DLD1 (cell line): ENCODE results near the gene SKOR1.

Experiments used
- in situ Hi-C: cut with HindIII; loops from 2 replicates; pipeline ENCODE4 v1.10.0; 2017; ENCODE audit warnings: low sequenced_read_pairs

The SKOR1 gene

GRCh38 chr15:67816668-67817067 lies 8.6 kb upstream of the SKOR1 start:
- in situ Hi-C loops = no loop called here

- in situ Hi-C loops = no loop called here
Measured at GRCh38 chr15:67818464-67818863, 6.8 kb upstream of the SKOR1 start.

GRCh38 chr15:67819636-67820035 lies 5.7 kb upstream of the SKOR1 start:
- in situ Hi-C loops = no loop called here

GRCh38 chr15:67820122-67820991 lies 5.0 kb upstream of the SKOR1 start:
- in situ Hi-C loops = no loop called here

GRCh38 chr15:67820992-67821783 lies 4.1 kb upstream of the SKOR1 start:
- in situ Hi-C loops = no loop called here

- in situ Hi-C loops = no loop called here
Measured at GRCh38 chr15:67821784-67822440, 3.4 kb upstream of the SKOR1 start.

- in situ Hi-C loops = no loop called here
Measured at GRCh38 chr15:67822537-67823313, 2.6 kb upstream of the SKOR1 start.

- in situ Hi-C loops = no loop called here
Measured at GRCh38 chr15:67823314-67824196, 1.8 kb upstream of the SKOR1 start.

- in situ Hi-C loops = no loop called here
Measured at GRCh38 chr15:67824197-67824968, 926 bp upstream of the SKOR1 start.

- in situ Hi-C loops = no loop called here
Measured at GRCh38 chr15:67825881-67826716, 790 bp downstream of the SKOR1 start.

- in situ Hi-C loops = no loop called here
Measured at GRCh38 chr15:67826717-67827561, 1.6 kb downstream of the SKOR1 start.

GRCh38 chr15:67827562-67828277 lies 2.4 kb downstream of the SKOR1 start:
- in situ Hi-C loops = no loop called here

GRCh38 chr15:67828278-67828968 lies 3.1 kb downstream of the SKOR1 start:
- in situ Hi-C loops = no loop called here

- in situ Hi-C loops = no loop called here
Measured at GRCh38 chr15:67828969-67829646, 3.8 kb downstream of the SKOR1 start.
